GM12872 (cell line): ENCODE results near the gene TNFRSF1B.

Experiments
- TF ChIP-seq, protein P1 (sequence below): IDR thresholded peaks from 3 replicates; pipeline ENCODE4 v1.5.1; 2011; ENCODE audit warnings: low read depth, mild to moderate bottlenecking, low read length, moderate library complexity; ENCODE audit not compliant: insufficient read depth

Gene TNFRSF1B

DNA sequence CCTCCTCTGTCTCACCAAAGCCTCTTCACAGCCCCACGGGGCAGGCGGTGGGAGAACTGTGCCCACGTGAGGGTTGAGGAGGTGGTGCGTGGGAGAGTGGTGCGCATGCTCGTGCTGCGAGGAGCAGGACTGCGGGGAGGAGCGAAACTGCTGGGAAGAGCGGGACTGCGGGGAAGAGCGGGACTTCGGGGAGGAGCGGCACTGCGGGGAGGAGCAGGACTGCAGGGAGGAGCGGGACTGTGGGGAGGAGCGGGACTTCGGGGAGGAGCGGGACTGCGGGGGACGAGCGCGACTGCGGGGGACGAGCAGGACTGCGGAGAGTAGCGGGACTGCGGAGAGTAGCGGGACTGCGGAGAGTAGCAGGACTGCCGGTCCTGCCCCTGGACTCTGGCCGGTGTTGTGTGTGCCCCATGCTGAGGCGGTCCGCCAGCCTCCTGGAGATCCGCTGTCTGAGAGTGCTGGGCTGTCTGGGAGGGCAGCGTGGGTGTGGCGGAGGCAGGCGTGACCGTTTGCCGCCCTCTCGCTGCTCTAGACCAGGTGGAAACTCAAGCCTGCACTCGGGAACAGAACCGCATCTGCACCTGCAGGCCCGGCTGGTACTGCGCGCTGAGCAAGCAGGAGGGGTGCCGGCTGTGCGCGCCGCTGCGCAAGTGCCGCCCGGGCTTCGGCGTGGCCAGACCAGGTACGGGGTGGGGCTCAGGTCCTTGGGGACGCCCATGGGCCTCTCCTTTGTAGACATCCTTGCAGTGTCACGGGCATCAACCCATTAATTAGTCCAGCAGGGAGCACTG is 24.6 kb downstream of the TNFRSF1B start:
- TF ChIP-seq, protein P1, sequence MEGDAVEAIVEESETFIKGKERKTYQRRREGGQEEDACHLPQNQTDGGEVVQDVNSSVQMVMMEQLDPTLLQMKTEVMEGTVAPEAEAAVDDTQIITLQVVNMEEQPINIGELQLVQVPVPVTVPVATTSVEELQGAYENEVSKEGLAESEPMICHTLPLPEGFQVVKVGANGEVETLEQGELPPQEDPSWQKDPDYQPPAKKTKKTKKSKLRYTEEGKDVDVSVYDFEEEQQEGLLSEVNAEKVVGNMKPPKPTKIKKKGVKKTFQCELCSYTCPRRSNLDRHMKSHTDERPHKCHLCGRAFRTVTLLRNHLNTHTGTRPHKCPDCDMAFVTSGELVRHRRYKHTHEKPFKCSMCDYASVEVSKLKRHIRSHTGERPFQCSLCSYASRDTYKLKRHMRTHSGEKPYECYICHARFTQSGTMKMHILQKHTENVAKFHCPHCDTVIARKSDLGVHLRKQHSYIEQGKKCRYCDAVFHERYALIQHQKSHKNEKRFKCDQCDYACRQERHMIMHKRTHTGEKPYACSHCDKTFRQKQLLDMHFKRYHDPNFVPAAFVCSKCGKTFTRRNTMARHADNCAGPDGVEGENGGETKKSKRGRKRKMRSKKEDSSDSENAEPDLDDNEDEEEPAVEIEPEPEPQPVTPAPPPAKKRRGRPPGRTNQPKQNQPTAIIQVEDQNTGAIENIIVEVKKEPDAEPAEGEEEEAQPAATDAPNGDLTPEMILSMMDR = no peak

GRCh38 chr1:12194666-12195216 is 27.9 kb downstream of the TNFRSF1B start:
- TF ChIP-seq, protein P1 = no peak

DNA sequence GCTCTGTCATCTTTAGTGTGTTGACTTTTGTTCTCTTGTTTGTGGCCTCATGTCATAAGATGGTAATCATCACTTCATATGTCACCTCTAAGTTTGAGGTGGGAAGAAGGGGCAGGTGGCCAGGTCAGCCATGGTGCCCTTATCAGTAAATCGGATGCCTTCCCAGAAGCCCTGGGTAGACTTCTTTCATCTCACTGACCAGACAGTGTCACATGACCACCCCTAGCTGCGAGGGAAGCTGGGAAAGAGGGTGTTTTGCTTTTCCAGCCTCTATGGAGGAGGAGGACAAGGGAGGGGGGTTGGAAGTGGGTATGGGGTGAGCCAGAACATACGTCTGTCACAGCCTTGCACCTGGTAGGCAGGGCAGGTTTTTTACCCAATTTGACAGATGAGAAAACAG is 28.6 kb downstream of the TNFRSF1B start:
- TF ChIP-seq, protein P1 = no peak

DNA sequence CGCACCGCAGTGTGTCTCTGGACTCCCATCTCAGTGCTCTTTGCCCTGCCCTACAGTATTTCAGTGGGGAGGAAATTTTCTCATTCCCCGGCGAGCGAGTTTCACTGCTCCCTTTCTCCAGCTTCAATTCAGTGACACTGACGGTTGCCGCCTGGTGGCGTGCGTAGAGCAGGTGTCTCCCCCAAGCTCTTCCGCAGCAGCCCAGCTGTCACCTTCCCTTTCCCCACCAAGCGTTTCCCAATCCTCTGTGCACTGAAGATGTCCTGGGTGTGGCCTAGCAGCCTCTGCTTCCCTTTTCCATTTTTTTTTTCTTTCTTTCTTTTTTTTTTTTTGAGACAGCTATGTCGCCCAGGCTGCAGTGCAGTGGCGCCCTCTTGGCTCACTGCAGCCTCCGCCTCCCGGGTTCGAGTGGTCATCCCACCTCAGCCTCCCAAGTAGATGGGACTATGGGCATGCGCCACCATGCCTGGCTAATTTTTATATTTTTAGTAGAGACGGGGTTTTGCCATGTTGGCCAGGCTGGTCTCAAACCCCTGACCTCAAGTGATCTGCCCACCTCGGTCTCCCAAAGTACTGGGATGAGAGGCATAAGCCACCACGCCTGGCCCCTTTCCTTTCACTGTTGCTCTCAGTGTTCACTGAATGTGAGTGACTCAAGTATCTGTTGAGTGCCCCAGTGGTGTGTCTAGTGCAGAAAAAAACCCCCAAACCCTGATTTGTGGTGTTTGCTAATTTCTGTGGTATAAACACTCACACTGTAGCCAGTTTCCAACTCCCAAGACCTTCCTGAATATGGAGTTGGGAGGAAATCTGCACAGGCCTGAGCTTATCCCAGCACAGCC is 30.1 kb downstream of the TNFRSF1B start:
- TF ChIP-seq, protein P1 = no peak

DNA sequence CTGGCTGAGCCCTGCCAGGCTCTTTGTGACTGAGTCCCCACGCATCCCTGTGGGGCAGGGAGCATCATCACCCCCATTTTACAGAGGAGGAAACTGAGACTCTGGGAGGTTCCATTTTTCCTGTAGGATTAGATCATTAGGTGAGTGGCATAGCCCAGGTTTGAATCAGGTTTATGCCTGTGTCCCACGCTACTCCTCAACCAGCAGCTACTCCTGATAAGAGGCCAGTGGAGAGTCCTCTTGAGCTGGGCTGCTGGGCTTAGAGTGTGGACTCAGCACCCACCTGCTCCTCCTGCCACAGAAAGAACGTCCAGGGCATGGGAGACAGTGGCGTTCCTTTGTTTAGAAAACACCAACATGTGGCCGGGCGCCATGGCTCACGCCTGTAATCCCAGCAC is 30.7 kb downstream of the TNFRSF1B start:
- TF ChIP-seq, protein P1 = no peak

- TF ChIP-seq, protein P1 = no peak
These were observed 33.4 kb downstream of the TNFRSF1B start for GRCh38 chr1:12200208-12200607.

DNA sequence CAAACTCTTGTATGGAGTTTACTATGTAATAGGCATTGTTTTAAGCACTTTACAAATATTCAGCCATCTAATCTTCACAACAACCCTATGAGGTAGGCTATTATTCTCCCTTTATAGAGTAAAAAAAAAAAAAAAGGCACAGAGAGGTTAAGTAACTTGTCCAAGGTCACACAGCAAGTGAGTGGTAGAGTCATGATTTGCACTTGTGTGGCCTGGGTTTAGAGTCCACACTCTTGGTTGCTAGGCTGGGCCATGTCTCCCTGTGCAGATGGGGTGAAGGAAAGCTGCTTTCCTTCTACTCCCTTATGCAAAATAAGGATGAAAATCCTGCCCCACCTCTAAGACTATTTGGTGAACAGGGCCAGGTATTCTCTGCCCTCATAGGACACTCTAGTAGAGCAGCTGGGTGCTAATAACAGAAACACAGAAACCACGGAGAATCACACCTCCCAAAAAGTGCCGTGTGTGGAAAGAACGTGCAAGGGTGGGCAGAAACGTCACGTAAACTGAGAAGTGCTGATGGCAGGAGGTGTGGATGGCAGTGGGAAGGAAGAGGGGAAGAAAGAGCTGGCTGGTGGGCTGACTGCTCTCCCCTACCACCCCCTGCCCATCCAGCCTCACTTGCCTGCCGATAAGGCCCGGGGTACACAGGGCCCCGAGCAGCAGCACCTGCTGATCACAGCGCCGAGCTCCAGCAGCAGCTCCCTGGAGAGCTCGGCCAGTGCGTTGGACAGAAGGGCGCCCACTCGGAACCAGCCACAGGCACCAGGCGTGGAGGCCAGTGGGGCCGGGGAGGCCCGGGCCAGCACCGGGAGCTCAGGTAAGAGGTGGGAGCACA is 34.8 kb downstream of the TNFRSF1B start:
- TF ChIP-seq, protein P1 = no peak
